ENCODE data around the gene BANP. TPM values are rescaled to one million over a fixed set of nuclear protein-coding genes. Genes with fewer than 3 reads are reported as not detected.

The BANP gene
- total and polyA plus RNA-seq, 12 donors, result 6.1 to 20.4 (median 13.5) TPM

GRCh38 chr16:88121886-88122580 lies 170.8 kb downstream of the BANP start:
- intact Hi-C loops (cut with DNase I), result no loop called here
- H3K36me3 ChIP-seq, result no peaks in the 10 kb centered on the region

More at GRCh38 chr16:88121886-88122580, 170.8 kb downstream of the BANP start:
- TF ChIP-seq, protein P1, sequence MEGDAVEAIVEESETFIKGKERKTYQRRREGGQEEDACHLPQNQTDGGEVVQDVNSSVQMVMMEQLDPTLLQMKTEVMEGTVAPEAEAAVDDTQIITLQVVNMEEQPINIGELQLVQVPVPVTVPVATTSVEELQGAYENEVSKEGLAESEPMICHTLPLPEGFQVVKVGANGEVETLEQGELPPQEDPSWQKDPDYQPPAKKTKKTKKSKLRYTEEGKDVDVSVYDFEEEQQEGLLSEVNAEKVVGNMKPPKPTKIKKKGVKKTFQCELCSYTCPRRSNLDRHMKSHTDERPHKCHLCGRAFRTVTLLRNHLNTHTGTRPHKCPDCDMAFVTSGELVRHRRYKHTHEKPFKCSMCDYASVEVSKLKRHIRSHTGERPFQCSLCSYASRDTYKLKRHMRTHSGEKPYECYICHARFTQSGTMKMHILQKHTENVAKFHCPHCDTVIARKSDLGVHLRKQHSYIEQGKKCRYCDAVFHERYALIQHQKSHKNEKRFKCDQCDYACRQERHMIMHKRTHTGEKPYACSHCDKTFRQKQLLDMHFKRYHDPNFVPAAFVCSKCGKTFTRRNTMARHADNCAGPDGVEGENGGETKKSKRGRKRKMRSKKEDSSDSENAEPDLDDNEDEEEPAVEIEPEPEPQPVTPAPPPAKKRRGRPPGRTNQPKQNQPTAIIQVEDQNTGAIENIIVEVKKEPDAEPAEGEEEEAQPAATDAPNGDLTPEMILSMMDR (IDR thresholded peaks at IDR 0.05), result no peak
- Histone ChIP-seq H3K27me3 (no peaks in the 10 kb centered on the region), H3K9me3 (no peaks in the 10 kb centered on the region), H3K4me3 (no peak overlapping the region), H3K4me1 (peaks cover 0 to 12% (median 0%) of the 10 kb centered on the region in 9 donors), H3K27ac (no peak overlapping the region)
- DNase-seq (no peak), ATAC-seq (no peak)
- WGBS, 2 donors, result 96% methylated on average over 42 of the region's 42 CpGs

Other genes with a start within 250 kb of the BANP start
- 10 to 100 TPM in 9 of 10 donors, 1 to 10 TPM in 1; 7.8 to 19.0 (median 12.9) TPM for gene KLHDC4, start 185.4 kb upstream of the BANP start, total RNA-seq
- gene KLHDC4, start 185.4 kb upstream of the BANP start, polyA plus RNA-seq, result 10 to 100 TPM; 14.3 to 31.7 TPM
- gene SLC7A5, start 81.9 kb upstream of the BANP start, total RNA-seq, result 10 to 100 TPM in 2 of 10 donors, 1 to 10 TPM in 8; 1.2 to 15.3 (median 4.1) TPM
- gene SLC7A5, start 81.9 kb upstream of the BANP start, polyA plus RNA-seq, result 1 to 10 TPM; 3.5 to 4.7 TPM
- under 1 TPM in 4 of 10 donors, not detected in 6; 0.15 to 0.65 (median 0.27) TPM for gene CA5A, start 14.9 kb upstream of the BANP start, total RNA-seq
- gene CA5A, start 14.9 kb upstream of the BANP start, polyA plus RNA-seq, result under 1 TPM in 1 of 2 donors, not detected in 1; 0.29 TPM